Measurements from ENCODE around the gene PRRC2A. TPM values are rescaled to one million over a fixed set of nuclear protein-coding genes. Genes with fewer than 3 reads are reported as not detected.

The PRRC2A gene
- total RNA-seq, 1 donor from 2014 or later = 63.4 TPM

Other genes starting within 250 kb of the PRRC2A start
- 28.6 and 29.3 TPM in 2 replicates for gene MICA, start 217.1 kb upstream of the PRRC2A start, total RNA-seq
- gene MICB, start 122.6 kb upstream of the PRRC2A start, total RNA-seq = 5.2 and 9.3 TPM in 2 replicates
- gene MCCD1, start 91.8 kb upstream of the PRRC2A start, total RNA-seq = not detected in 2 replicates
- 291 and 399 TPM in 2 replicates for gene DDX39B, start 78.7 kb upstream of the PRRC2A start, total RNA-seq
- 0.19 and 0.28 TPM in 2 replicates for gene ATP6V1G2, start 74.1 kb upstream of the PRRC2A start, total RNA-seq
- 16.3 and 17.6 TPM in 2 replicates for gene NFKBIL1, start 73.1 kb upstream of the PRRC2A start, total RNA-seq
- not detected in 2 replicates for gene LTA, start 48.4 kb upstream of the PRRC2A start, total RNA-seq
- gene TNF, start 45.1 kb upstream of the PRRC2A start, total RNA-seq = 0.23 and 0.28 TPM in 2 replicates
- 0.85 and 1.5 TPM in 2 replicates for gene LTB, start 38.3 kb upstream of the PRRC2A start, total RNA-seq
- gene LST1, start 34.4 kb upstream of the PRRC2A start, total RNA-seq = not detected in 2 replicates
- not detected in 2 replicates for gene NCR3, start 27.7 kb upstream of the PRRC2A start, total RNA-seq
- gene AIF1, start 5.5 kb upstream of the PRRC2A start, total RNA-seq = not detected in 2 replicates
- 200 and 272 TPM in 2 replicates for gene BAG6, start 31.9 kb downstream of the PRRC2A start, total RNA-seq
- 2.3 and 3.9 TPM in 2 replicates for gene APOM, start 35.2 kb downstream of the PRRC2A start, total RNA-seq
- 17.0 and 18.1 TPM in 2 replicates for gene C6orf47, start 40.1 kb downstream of the PRRC2A start, total RNA-seq
- 14.5 and 14.7 TPM in 2 replicates for gene GPANK1, start 44.3 kb downstream of the PRRC2A start, total RNA-seq
- gene CSNK2B, start 45.4 kb downstream of the PRRC2A start, total RNA-seq = 236 and 271 TPM in 2 replicates
- gene LY6G5B, start 49.3 kb downstream of the PRRC2A start, total RNA-seq = 0.60 and 2.1 TPM in 2 replicates
- gene LY6G5C, start 60.4 kb downstream of the PRRC2A start, total RNA-seq = 0.42 and 0.79 TPM in 2 replicates
- gene ABHD16A, start 82.6 kb downstream of the PRRC2A start, total RNA-seq = 26.8 and 31.6 TPM in 2 replicates
- gene LY6G6F, start 86.2 kb downstream of the PRRC2A start, total RNA-seq = not detected in 2 replicates
- not detected in 2 replicates for gene LY6G6D, start 94.6 kb downstream of the PRRC2A start, total RNA-seq
- 1.5 and 3.7 TPM in 2 replicates for gene LY6G6C, start 101.0 kb downstream of the PRRC2A start, total RNA-seq
- gene MPIG6B, start 102.7 kb downstream of the PRRC2A start, total RNA-seq = 0.49 TPM in 1 of 2 replicates, not detected in the other
- 28.1 and 43.2 TPM in 2 replicates for gene DDAH2, start 108.6 kb downstream of the PRRC2A start, total RNA-seq
- gene CLIC1, start 115.8 kb downstream of the PRRC2A start, total RNA-seq = 445 and 657 TPM in 2 replicates
- gene MSH5, start 119.3 kb downstream of the PRRC2A start, total RNA-seq = 10.5 and 12.6 TPM in 2 replicates
- 0.63 and 2.0 TPM in 2 replicates for gene SAPCD1, start 141.9 kb downstream of the PRRC2A start, total RNA-seq
- 1.6 and 2.8 TPM in 2 replicates for gene VWA7, start 156.6 kb downstream of the PRRC2A start, total RNA-seq
- gene VARS1, start 175.0 kb downstream of the PRRC2A start, total RNA-seq = 109 and 115 TPM in 2 replicates
- gene LSM2, start 186.3 kb downstream of the PRRC2A start, total RNA-seq = 73.8 and 83.4 TPM in 2 replicates
- 0.14 and 0.21 TPM in 2 replicates for gene HSPA1L, start 194.6 kb downstream of the PRRC2A start, total RNA-seq
- gene HSPA1A, start 194.8 kb downstream of the PRRC2A start, total RNA-seq = 85.4 and 93.2 TPM in 2 replicates
- gene HSPA1B, start 207.0 kb downstream of the PRRC2A start, total RNA-seq = 172 and 180 TPM in 2 replicates
- 34.1 and 39.3 TPM in 2 replicates for gene NEU1, start 242.1 kb downstream of the PRRC2A start, total RNA-seq